ENCODE results near the gene KLK4. TPM values are rescaled to one million over a fixed set of nuclear protein-coding genes. Genes with fewer than 3 reads are reported as not detected.

KLK4 gene
- total RNA-seq, 4 donors from 2014 or later, result 0.59 to 1.2 TPM; not detected in 2

GRCh38 chr19:50889638-50890037 lies 21.6 kb downstream of the KLK4 start:
- H3K27ac ChIP-seq, result no peak overlapping the region
- peak in 1 of 2 donors; percentile 9 for DNase-seq (ENCODE audit: low spot score in 2 of 2)
- no peaks in the 10 kb centered on the region for H3K27me3 ChIP-seq
- no peak overlapping the region for H3K4me3 ChIP-seq
- H3K36me3 ChIP-seq, result no peaks in the 10 kb centered on the region
- peaks cover 0 to 4% (median 0%) of the 10 kb centered on the region in 4 donors for H3K9me3 ChIP-seq
- no peak for TF ChIP-seq CTCF (IDR thresholded peaks at IDR 0.05)
- no peak for TF ChIP-seq EP300 (IDR thresholded peaks at IDR 0.05)
- TF ChIP-seq POLR2A (IDR thresholded peaks at IDR 0.05), result no peak
- WGBS, 2 donors, result 46 to 55% methylated on average over 3 of the region's 3 CpGs
- H3K4me1 ChIP-seq, result no peaks in the 10 kb centered on the region

- no peak for TF ChIP-seq POLR2A (IDR thresholded peaks at IDR 0.05)
- no peak for TF ChIP-seq EP300 (IDR thresholded peaks at IDR 0.05)
- no peak for TF ChIP-seq CTCF (IDR thresholded peaks at IDR 0.05)
- Histone ChIP-seq H3K27me3 (peaks cover 0 to 7% of the 10 kb centered on the region in 2 donors), H3K4me3 (no peak overlapping the region), H3K36me3 (no peaks in the 10 kb centered on the region), H3K9me3 (no peaks in the 10 kb centered on the region), H3K27ac (no peak overlapping the region), H3K4me1 (no peaks in the 10 kb centered on the region)
- DNase-seq (ENCODE audit: low spot score in 2 of 2), result no peak
- WGBS, 2 donors, result 46 to 57% methylated on average over 3 of the region's 3 CpGs
These were observed 29.0 kb downstream of the KLK4 start for GRCh38 chr19:50882188-50882587.

GRCh38 chr19:50880241-50880640 lies 31.0 kb downstream of the KLK4 start:
- Histone ChIP-seq H3K27me3 (peaks cover 0 to 16% of the 10 kb centered on the region in 2 donors), H3K4me1 (no peaks in the 10 kb centered on the region), H3K27ac (no peak overlapping the region), H3K4me3 (no peak overlapping the region), H3K36me3 (no peaks in the 10 kb centered on the region), H3K9me3 (no peaks in the 10 kb centered on the region)
- 75 to 81% methylated on average over 5 of the region's 5 CpGs for WGBS, 2 donors
- no peak for TF ChIP-seq CTCF (IDR thresholded peaks at IDR 0.05)
- TF ChIP-seq POLR2A (IDR thresholded peaks at IDR 0.05), result no peak
- no peak for TF ChIP-seq EP300 (IDR thresholded peaks at IDR 0.05)
- no peak for DNase-seq (ENCODE audit: low spot score in 2 of 2)

- H3K27me3 ChIP-seq, result peaks cover 0 to 16% of the 10 kb centered on the region in 2 donors
- DNase-seq (ENCODE audit: low spot score in 2 of 2), result no peak
- H3K4me3 ChIP-seq, result no peak overlapping the region
- 62 to 65% methylated on average over 5 of the region's 5 CpGs for WGBS, 2 donors
- TF ChIP-seq EP300 (IDR thresholded peaks at IDR 0.05) (no peak), POLR2A (IDR thresholded peaks at IDR 0.05) (no peak), CTCF (IDR thresholded peaks at IDR 0.05) (no peak)
- no peaks in the 10 kb centered on the region for H3K36me3 ChIP-seq
- H3K4me1 ChIP-seq, result peaks cover 0 to 3% (median 0%) of the 10 kb centered on the region in 4 donors
- no peak overlapping the region for H3K27ac ChIP-seq
- no peaks in the 10 kb centered on the region for H3K9me3 ChIP-seq
These were observed 32.3 kb downstream of the KLK4 start for GRCh38 chr19:50878851-50879250.

GRCh38 chr19:50877338-50877737 lies 33.9 kb downstream of the KLK4 start:
- 35 to 47% methylated on average over 8 of the region's 8 CpGs for WGBS, 2 donors
- TF ChIP-seq POLR2A (IDR thresholded peaks at IDR 0.05), result no peak
- TF ChIP-seq CTCF (IDR thresholded peaks at IDR 0.05), result no peak
- TF ChIP-seq EP300 (IDR thresholded peaks at IDR 0.05), result no peak
- Histone ChIP-seq H3K27me3 (peaks cover 0 to 16% of the 10 kb centered on the region in 2 donors), H3K36me3 (no peaks in the 10 kb centered on the region), H3K27ac (no peak overlapping the region), H3K9me3 (no peaks in the 10 kb centered on the region), H3K4me1 (peaks cover 0 to 3% (median 0%) of the 10 kb centered on the region in 4 donors), H3K4me3 (no peak overlapping the region)
- DNase-seq (ENCODE audit: low spot score in 2 of 2), result no peak
